Panc1 (cell line): ENCODE measurements around the gene SSBP2.

ENCODE experiments used
- POLR2AphosphoS5 ChIP-seq: IDR thresholded peaks from 2 replicates; pipeline ENCODE4 v1.6.1; 2012; ENCODE audit warnings: mild to moderate bottlenecking, low read depth, low read length, moderate library complexity
- TCF7L2 ChIP-seq: IDR thresholded peaks from 2 replicates; pipeline ENCODE4 v1.6.1; 2011; ENCODE audit warnings: mild to moderate bottlenecking, low read depth, low read length, inconsistent platforms
- TF ChIP-seq, protein P1 (sequence below), 2 experiments: IDR thresholded peaks; 2 replicates each; pipeline ENCODE4 v1.6.1; 2011 to 2012; ENCODE audit warnings: low read depth in 2 of 2, control low read depth in 1 of 2, low read length in 1 of 2, mild to moderate bottlenecking in 1 of 2, moderate library complexity in 1 of 2; ENCODE audit not compliant: insufficient read depth in 1 of 2
- TF ChIP-seq, protein P2 (sequence below): fragments of 450-650 bp; IDR thresholded peaks from 2 replicates; pipeline ENCODE4 v1.5.1; 2017; ENCODE audit warnings: mild to moderate bottlenecking

DNA sequence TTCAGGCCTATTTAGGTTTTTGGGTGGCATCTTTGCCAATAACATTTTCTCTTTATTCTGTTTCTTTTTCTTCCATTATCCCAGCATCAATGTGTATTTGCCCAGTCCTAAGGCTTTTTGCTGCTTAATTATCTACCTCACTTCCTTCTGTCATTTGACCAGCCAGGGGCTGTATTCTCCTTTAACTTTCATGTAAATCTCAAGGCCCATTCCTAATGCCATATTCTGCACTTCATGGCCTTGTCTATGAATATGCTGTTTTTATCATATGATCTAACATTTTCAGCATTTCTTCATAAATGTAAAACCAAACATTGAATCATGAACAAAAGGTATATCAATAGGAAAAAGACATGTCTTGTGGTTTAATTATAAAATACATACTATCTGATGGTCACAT lies 108.7 kb downstream of the SSBP2 start:
- TF ChIP-seq, protein P1, sequence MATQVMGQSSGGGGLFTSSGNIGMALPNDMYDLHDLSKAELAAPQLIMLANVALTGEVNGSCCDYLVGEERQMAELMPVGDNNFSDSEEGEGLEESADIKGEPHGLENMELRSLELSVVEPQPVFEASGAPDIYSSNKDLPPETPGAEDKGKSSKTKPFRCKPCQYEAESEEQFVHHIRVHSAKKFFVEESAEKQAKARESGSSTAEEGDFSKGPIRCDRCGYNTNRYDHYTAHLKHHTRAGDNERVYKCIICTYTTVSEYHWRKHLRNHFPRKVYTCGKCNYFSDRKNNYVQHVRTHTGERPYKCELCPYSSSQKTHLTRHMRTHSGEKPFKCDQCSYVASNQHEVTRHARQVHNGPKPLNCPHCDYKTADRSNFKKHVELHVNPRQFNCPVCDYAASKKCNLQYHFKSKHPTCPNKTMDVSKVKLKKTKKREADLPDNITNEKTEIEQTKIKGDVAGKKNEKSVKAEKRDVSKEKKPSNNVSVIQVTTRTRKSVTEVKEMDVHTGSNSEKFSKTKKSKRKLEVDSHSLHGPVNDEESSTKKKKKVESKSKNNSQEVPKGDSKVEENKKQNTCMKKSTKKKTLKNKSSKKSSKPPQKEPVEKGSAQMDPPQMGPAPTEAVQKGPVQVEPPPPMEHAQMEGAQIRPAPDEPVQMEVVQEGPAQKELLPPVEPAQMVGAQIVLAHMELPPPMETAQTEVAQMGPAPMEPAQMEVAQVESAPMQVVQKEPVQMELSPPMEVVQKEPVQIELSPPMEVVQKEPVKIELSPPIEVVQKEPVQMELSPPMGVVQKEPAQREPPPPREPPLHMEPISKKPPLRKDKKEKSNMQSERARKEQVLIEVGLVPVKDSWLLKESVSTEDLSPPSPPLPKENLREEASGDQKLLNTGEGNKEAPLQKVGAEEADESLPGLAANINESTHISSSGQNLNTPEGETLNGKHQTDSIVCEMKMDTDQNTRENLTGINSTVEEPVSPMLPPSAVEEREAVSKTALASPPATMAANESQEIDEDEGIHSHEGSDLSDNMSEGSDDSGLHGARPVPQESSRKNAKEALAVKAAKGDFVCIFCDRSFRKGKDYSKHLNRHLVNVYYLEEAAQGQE (IDR thresholded peaks at IDR 0.05; ENCODE audit: insufficient read depth in 1 of 2, low read depth in 2 of 2, low read length in 1 of 2) = no peak
- TF ChIP-seq, protein P2, sequence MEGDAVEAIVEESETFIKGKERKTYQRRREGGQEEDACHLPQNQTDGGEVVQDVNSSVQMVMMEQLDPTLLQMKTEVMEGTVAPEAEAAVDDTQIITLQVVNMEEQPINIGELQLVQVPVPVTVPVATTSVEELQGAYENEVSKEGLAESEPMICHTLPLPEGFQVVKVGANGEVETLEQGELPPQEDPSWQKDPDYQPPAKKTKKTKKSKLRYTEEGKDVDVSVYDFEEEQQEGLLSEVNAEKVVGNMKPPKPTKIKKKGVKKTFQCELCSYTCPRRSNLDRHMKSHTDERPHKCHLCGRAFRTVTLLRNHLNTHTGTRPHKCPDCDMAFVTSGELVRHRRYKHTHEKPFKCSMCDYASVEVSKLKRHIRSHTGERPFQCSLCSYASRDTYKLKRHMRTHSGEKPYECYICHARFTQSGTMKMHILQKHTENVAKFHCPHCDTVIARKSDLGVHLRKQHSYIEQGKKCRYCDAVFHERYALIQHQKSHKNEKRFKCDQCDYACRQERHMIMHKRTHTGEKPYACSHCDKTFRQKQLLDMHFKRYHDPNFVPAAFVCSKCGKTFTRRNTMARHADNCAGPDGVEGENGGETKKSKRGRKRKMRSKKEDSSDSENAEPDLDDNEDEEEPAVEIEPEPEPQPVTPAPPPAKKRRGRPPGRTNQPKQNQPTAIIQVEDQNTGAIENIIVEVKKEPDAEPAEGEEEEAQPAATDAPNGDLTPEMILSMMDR = no peak
- TF ChIP-seq POLR2AphosphoS5 = no peak
- no peak for TF ChIP-seq TCF7L2
